WTC11 (cell line): ENCODE measurements around the gene SDF2. TPM values are rescaled to one million over a fixed set of nuclear protein-coding genes. Genes with fewer than 3 reads are reported as not detected.

Experiments used
- ATAC-seq: fragments of 200-7000 bp; cut with Tn5 transposase; 2 replicates; pipeline ENCODE4 v1.10.0; 2021; ENCODE audit warnings: mild to moderate bottlenecking, moderate library complexity
- CTCF ChIA-PET: fragments of 300-600 bp; sonication (Branson Sonifier 250); formaldehyde crosslinking; loops from one replicate; lab custom pipeline; 2021; ENCODE audit warnings: antibody characterized with exemption; lab: Charles Lee
- POLR2A ChIA-PET: fragments of 350-600 bp; sonication (Branson Sonifier 250); formaldehyde crosslinking; loops from one replicate; lab custom pipeline; 2021; ENCODE audit warnings: antibody characterized with exemption; lab: Charles Lee
- DNase-seq: peaks from one replicate; pipeline ENCODE4 v3.0.0; 2021; ENCODE audit warnings: low spot score
- H3K27ac Mint-ChIP-seq: 2 replicates; pipeline ENCODE4 v1.8.0; 2021; ENCODE audit warnings: mixed read lengths
- H3K27me3 Mint-ChIP-seq: 2 replicates; pipeline ENCODE4 v1.8.0; 2021; ENCODE audit warnings: low read depth, mild to moderate bottlenecking, moderate library complexity, mixed read lengths
- H3K36me3 Mint-ChIP-seq: 2 replicates; pipeline ENCODE4 v1.8.0; 2021; ENCODE audit warnings: mixed read lengths
- H3K4me1 Mint-ChIP-seq: 2 replicates; pipeline ENCODE4 v1.8.0; 2022; ENCODE audit warnings: mixed read lengths
- H3K4me3 Mint-ChIP-seq: 2 replicates; pipeline ENCODE4 v1.8.0; 2021; ENCODE audit warnings: mild to moderate bottlenecking, moderate library complexity, mixed read lengths
- H3K9me3 Mint-ChIP-seq: 2 replicates; pipeline ENCODE4 v1.8.0; 2021; ENCODE audit warnings: mixed read lengths
- AFF4 ChIP-seq: sonication (generic); formaldehyde crosslinking; IDR thresholded peaks from 2 replicates; pipeline ENCODE4 v1.8.1; 2023; ENCODE audit warnings: mild to moderate bottlenecking, missing genetic modification reagents, borderline replicate concordance
- CREM ChIP-seq: sonication (generic); formaldehyde crosslinking; IDR thresholded peaks from 2 replicates; pipeline ENCODE4 v1.8.1; 2022; ENCODE audit warnings: mild to moderate bottlenecking, missing genetic modification reagents, moderate library complexity
- CTCF ChIP-seq: fragments of 200-600 bp; IDR thresholded peaks from 2 replicates; pipeline ENCODE4 v1.8.0; 2022; ENCODE audit warnings: antibody characterized with exemption
- ERG ChIP-seq: fragments of 250-450 bp; sonication (Bioruptor Pico); IDR thresholded peaks from 2 replicates; pipeline ENCODE4 v1.8.0; 2021; ENCODE audit warnings: mild to moderate bottlenecking
- GABPB1 ChIP-seq: sonication (generic); formaldehyde crosslinking; IDR thresholded peaks from 2 replicates; pipeline ENCODE4 v1.8.1; 2023; ENCODE audit warnings: mild to moderate bottlenecking, missing genetic modification reagents
- GRHL2 ChIP-seq: fragments of 250-450 bp; sonication (Bioruptor Pico); IDR thresholded peaks from 2 replicates; pipeline ENCODE4 v1.8.0; 2022; ENCODE audit warnings: mild to moderate bottlenecking, moderate library complexity; ENCODE audit not compliant: insufficient replicate concordance, severe bottlenecking
- IRF1 ChIP-seq: sonication (generic); formaldehyde crosslinking; IDR thresholded peaks from 2 replicates; pipeline ENCODE4 v1.8.0; 2023; ENCODE audit warnings: missing genetic modification reagents
- MAX ChIP-seq: sonication (generic); formaldehyde crosslinking; IDR thresholded peaks from 2 replicates; pipeline ENCODE4 v1.8.0; 2022; ENCODE audit warnings: mild to moderate bottlenecking, missing genetic modification reagents
- MYBL2 ChIP-seq: sonication (generic); formaldehyde crosslinking; IDR thresholded peaks from 2 replicates; pipeline ENCODE4 v1.8.1; 2023; ENCODE audit warnings: mild to moderate bottlenecking, moderate library complexity, missing genetic modification reagents
- TEAD1 ChIP-seq: sonication (generic); formaldehyde crosslinking; IDR thresholded peaks from 2 replicates; pipeline ENCODE4 v1.8.0; 2022; ENCODE audit warnings: mild to moderate bottlenecking, missing genetic modification reagents
- USF2 ChIP-seq: sonication (generic); formaldehyde crosslinking; IDR thresholded peaks from 2 replicates; pipeline ENCODE4 v1.8.1; 2023; ENCODE audit warnings: mild to moderate bottlenecking, missing genetic modification reagents, moderate library complexity
- ZNF317 ChIP-seq: sonication (generic); formaldehyde crosslinking; IDR thresholded peaks from 2 replicates; pipeline ENCODE4 v1.8.1; 2023; ENCODE audit warnings: low read depth, mild to moderate bottlenecking, moderate library complexity, missing genetic modification reagents, borderline replicate concordance
- ZNF396 ChIP-seq: fragments of 250-450 bp; sonication (Bioruptor Pico); IDR thresholded peaks from 2 replicates; pipeline ENCODE4 v1.8.0; 2021; ENCODE audit warnings: mild to moderate bottlenecking, moderate library complexity, borderline replicate concordance
- ZNF425 ChIP-seq: fragments of 250-450 bp; sonication (Bioruptor Pico); conservative IDR thresholded peaks from 2 replicates; pipeline ENCODE4 v1.9.0; 2021; ENCODE audit warnings: mild to moderate bottlenecking
- ZNF671 ChIP-seq: fragments of 250-450 bp; sonication (Bioruptor Pico); IDR thresholded peaks from 2 replicates; pipeline ENCODE4 v1.8.0; 2021; ENCODE audit warnings: mild to moderate bottlenecking
- ZSCAN18 ChIP-seq: fragments of 250-450 bp; sonication (Bioruptor Pico); IDR thresholded peaks from 2 replicates; pipeline ENCODE4 v2.1.2; 2022; ENCODE audit warnings: mild to moderate bottlenecking, moderate library complexity
- total RNA-seq: library from RNA; stranded (reverse); gene quantifications from 3 replicates; pipeline ENCODE4 v1.2.3, GENCODE V29; 2021

Gene SDF2
- total RNA-seq, 1 experiment from 2014 or later, result 49.4 TPM

- DNase-seq, result no peak
- POLR2A ChIA-PET, result interaction anchor here (0.6 to 0.7 kb wide), 2 partner anchors 11 kb away, joined by 3 to 9 read pairs; partner anchors contain the start of gene PROCA1
- Mint-ChIP-seq H3K27me3 (no peaks in the 10 kb centered on the region), H3K9me3 (no peaks in the 10 kb centered on the region), H3K36me3 (peaks cover 70% of the 10 kb centered on the region), H3K27ac (no peak overlapping the region), H3K4me3 (no peak overlapping the region), H3K4me1 (peaks cover 9% of the 10 kb centered on the region)
- ATAC-seq, result no peak
- TF ChIP-seq ERG (CRISPR knock-in tag) (no peak), ZNF396 (CRISPR knock-in tag) (no peak), ZNF671 (CRISPR knock-in tag) (no peak), MYBL2 (no peak), AFF4 (no peak), ZNF425 (CRISPR knock-in tag) (no peak), MAX (CRISPR knock-in tag) (no peak), TEAD1 (CRISPR knock-in tag) (no peak), USF2 (CRISPR knock-in tag) (no peak), CREM (CRISPR knock-in tag) (no peak), GABPB1 (no peak), ZNF317 (CRISPR knock-in tag) (no peak), CTCF (no peak)
- CTCF ChIA-PET, result no interaction called here
These were observed 38.6 kb upstream of the SDF2 start for GRCh38 chr17:28700278-28700677.

GRCh38 chr17:28698253-28698941, 36.7 kb upstream of the SDF2 start:
- no peaks in the 10 kb centered on the region for H3K27me3 Mint-ChIP-seq
- H3K4me3 Mint-ChIP-seq, result no peak overlapping the region
- TF ChIP-seq IRF1 (CRISPR knock-in tag) (no peak), ZSCAN18 (CRISPR knock-in tag) (no peak), GRHL2 (no peak), GABPB1 (peak; percentile 59)
- POLR2A ChIA-PET, result no interaction called here
- H3K9me3 Mint-ChIP-seq, result no peaks in the 10 kb centered on the region
- CTCF ChIA-PET, result no interaction called here
- H3K27ac Mint-ChIP-seq, result no peak overlapping the region
- ATAC-seq (no peak), DNase-seq (no peak)
- peaks cover 9% of the 10 kb centered on the region for H3K4me1 Mint-ChIP-seq
- H3K36me3 Mint-ChIP-seq, result peaks cover 83% of the 10 kb centered on the region
